ENCODE data around the gene PLEKHA7.

PLEKHA7 gene

DNA sequence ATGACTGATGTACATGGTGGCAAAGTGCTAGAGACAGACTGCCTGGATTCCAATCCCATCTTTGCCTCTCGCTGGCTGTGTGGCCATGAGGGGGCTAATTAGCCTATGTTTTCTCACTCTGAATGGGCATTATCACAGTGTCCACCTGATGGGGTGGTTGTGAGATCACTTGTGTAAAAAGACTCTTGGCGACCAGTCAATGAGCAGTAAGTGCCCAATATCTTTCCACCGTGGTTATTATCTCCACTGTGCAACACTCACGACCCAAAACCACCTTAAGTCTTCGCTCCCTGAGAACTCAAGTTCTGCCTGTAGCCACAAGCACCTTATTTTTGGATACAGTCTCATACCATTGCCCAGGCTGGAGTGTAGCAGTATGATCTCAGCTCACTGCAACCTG, 52.1 kb downstream of the PLEKHA7 start:
- Histone ChIP-seq H3K27ac (ENCODE audit: low read length) (no peak overlapping the region), H3K9me3 (ENCODE audit: control insufficient read depth in 2 of 2, low read length in 2 of 2) (no peaks in the 10 kb centered on the region)

GRCh38 chr11:16960250-16960649, 54.0 kb downstream of the PLEKHA7 start:
- H3K36me3 ChIP-seq (ENCODE audit: control insufficient read depth in 2 of 2, insufficient read depth in 2 of 2, low read length in 2 of 2) = no peaks in the 10 kb centered on the region
- no peaks in the 10 kb centered on the region for H3K9me3 ChIP-seq (ENCODE audit: control insufficient read depth in 2 of 2, low read length in 2 of 2)
- H3K27ac ChIP-seq (ENCODE audit: low read length) = no peak overlapping the region
- H3K4me3 ChIP-seq (ENCODE audit: low read length in 2 of 2) = no peak overlapping the region
- no peak overlapping the region for H3K9ac ChIP-seq (ENCODE audit: low read length in 2 of 2)
- no peaks in the 10 kb centered on the region for H3K4me1 ChIP-seq (ENCODE audit: control insufficient read depth, insufficient read depth, low read length)
- no peaks in the 10 kb centered on the region for H3K27me3 ChIP-seq (ENCODE audit: control insufficient read depth in 1 of 2, insufficient read depth in 2 of 2, low read length in 2 of 2)

More for the DNA sequence above, 52.1 kb downstream of the PLEKHA7 start:
- no peaks in the 10 kb centered on the region for H3K4me1 ChIP-seq (ENCODE audit: control insufficient read depth, insufficient read depth, low read length)
- no peak overlapping the region for H3K9ac ChIP-seq (ENCODE audit: low read length in 2 of 2)
- no peaks in the 10 kb centered on the region for H3K36me3 ChIP-seq (ENCODE audit: control insufficient read depth in 2 of 2, insufficient read depth in 2 of 2, low read length in 2 of 2)
- no peak overlapping the region for H3K4me3 ChIP-seq (ENCODE audit: low read length in 2 of 2)
- no peaks in the 10 kb centered on the region for H3K27me3 ChIP-seq (ENCODE audit: control insufficient read depth in 1 of 2, insufficient read depth in 2 of 2, low read length in 2 of 2)

DNA sequence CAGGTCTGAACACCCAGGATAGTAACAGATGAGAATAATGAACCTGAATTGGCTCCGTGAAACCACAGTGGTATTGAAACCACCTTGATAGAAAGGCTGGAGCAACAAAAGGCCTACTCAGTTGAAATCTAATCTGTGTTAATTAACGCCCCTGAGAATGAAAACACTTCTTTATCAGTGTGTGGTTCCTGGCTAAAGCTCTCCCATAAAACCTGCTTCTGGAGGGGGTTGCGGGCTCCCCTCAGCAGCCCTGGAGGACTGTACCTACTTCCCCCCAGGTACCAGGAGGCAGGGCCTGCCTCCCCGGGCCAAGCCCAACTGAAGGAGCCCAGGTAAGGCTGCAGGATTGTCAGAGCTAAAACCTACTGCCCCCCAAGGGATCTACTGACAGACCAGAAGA, 54.6 kb downstream of the PLEKHA7 start:
- Histone ChIP-seq H3K36me3 (ENCODE audit: control insufficient read depth in 2 of 2, insufficient read depth in 2 of 2, low read length in 2 of 2) (no peaks in the 10 kb centered on the region), H3K27me3 (ENCODE audit: control insufficient read depth in 1 of 2, insufficient read depth in 2 of 2, low read length in 2 of 2) (no peaks in the 10 kb centered on the region), H3K27ac (ENCODE audit: low read length) (no peak overlapping the region), H3K9ac (ENCODE audit: low read length in 2 of 2) (no peak overlapping the region), H3K4me1 (ENCODE audit: control insufficient read depth, insufficient read depth, low read length) (no peaks in the 10 kb centered on the region), H3K9me3 (ENCODE audit: control insufficient read depth in 2 of 2, low read length in 2 of 2) (no peaks in the 10 kb centered on the region), H3K4me3 (ENCODE audit: low read length in 2 of 2) (no peak overlapping the region)

- H3K9me3 ChIP-seq (ENCODE audit: control insufficient read depth in 2 of 2, low read length in 2 of 2) = no peaks in the 10 kb centered on the region
- no peak overlapping the region for H3K4me3 ChIP-seq (ENCODE audit: low read length in 2 of 2)
- no peaks in the 10 kb centered on the region for H3K4me1 ChIP-seq (ENCODE audit: control insufficient read depth, insufficient read depth, low read length)
- H3K27me3 ChIP-seq (ENCODE audit: control insufficient read depth in 1 of 2, insufficient read depth in 2 of 2, low read length in 2 of 2) = no peaks in the 10 kb centered on the region
- H3K27ac ChIP-seq (ENCODE audit: low read length) = no peak overlapping the region
- no peak overlapping the region for H3K9ac ChIP-seq (ENCODE audit: low read length in 2 of 2)
- H3K36me3 ChIP-seq (ENCODE audit: control insufficient read depth in 2 of 2, insufficient read depth in 2 of 2, low read length in 2 of 2) = no peaks in the 10 kb centered on the region
Measured at GRCh38 chr11:16958833-16959232, 55.4 kb downstream of the PLEKHA7 start.

- Histone ChIP-seq H3K9me3 (ENCODE audit: control insufficient read depth in 2 of 2, low read length in 2 of 2) (no peaks in the 10 kb centered on the region), H3K9ac (ENCODE audit: low read length in 2 of 2) (no peak overlapping the region), H3K27me3 (ENCODE audit: control insufficient read depth in 1 of 2, insufficient read depth in 2 of 2, low read length in 2 of 2) (no peaks in the 10 kb centered on the region), H3K27ac (ENCODE audit: low read length) (no peak overlapping the region), H3K4me3 (ENCODE audit: low read length in 2 of 2) (no peak overlapping the region), H3K4me1 (ENCODE audit: control insufficient read depth, insufficient read depth, low read length) (no peaks in the 10 kb centered on the region), H3K36me3 (ENCODE audit: control insufficient read depth in 2 of 2, insufficient read depth in 2 of 2, low read length in 2 of 2) (no peaks in the 10 kb centered on the region)
Measured at GRCh38 chr11:16956538-16957153, 57.6 kb downstream of the PLEKHA7 start.

GRCh38 chr11:16953663-16954062, 60.6 kb downstream of the PLEKHA7 start:
- Histone ChIP-seq H3K27me3 (ENCODE audit: control insufficient read depth in 1 of 2, insufficient read depth in 2 of 2, low read length in 2 of 2) (no peaks in the 10 kb centered on the region), H3K9me3 (ENCODE audit: control insufficient read depth in 2 of 2, low read length in 2 of 2) (no peaks in the 10 kb centered on the region), H3K9ac (ENCODE audit: low read length in 2 of 2) (no peak overlapping the region), H3K36me3 (ENCODE audit: control insufficient read depth in 2 of 2, insufficient read depth in 2 of 2, low read length in 2 of 2) (no peaks in the 10 kb centered on the region), H3K4me3 (ENCODE audit: low read length in 2 of 2) (no peak overlapping the region), H3K4me1 (ENCODE audit: control insufficient read depth, insufficient read depth, low read length) (no peaks in the 10 kb centered on the region), H3K27ac (ENCODE audit: low read length) (no peak overlapping the region)

- no peak overlapping the region for H3K9ac ChIP-seq (ENCODE audit: low read length in 2 of 2)
- H3K9me3 ChIP-seq (ENCODE audit: control insufficient read depth in 2 of 2, low read length in 2 of 2) = no peaks in the 10 kb centered on the region
- H3K4me3 ChIP-seq (ENCODE audit: low read length in 2 of 2) = no peak overlapping the region
- H3K4me1 ChIP-seq (ENCODE audit: control insufficient read depth, insufficient read depth, low read length) = no peaks in the 10 kb centered on the region
- no peaks in the 10 kb centered on the region for H3K36me3 ChIP-seq (ENCODE audit: control insufficient read depth in 2 of 2, insufficient read depth in 2 of 2, low read length in 2 of 2)
- H3K27ac ChIP-seq (ENCODE audit: low read length) = no peak overlapping the region
- no peaks in the 10 kb centered on the region for H3K27me3 ChIP-seq (ENCODE audit: control insufficient read depth in 1 of 2, insufficient read depth in 2 of 2, low read length in 2 of 2)
Measured at GRCh38 chr11:16946477-16947282, 67.5 kb downstream of the PLEKHA7 start.

DNA sequence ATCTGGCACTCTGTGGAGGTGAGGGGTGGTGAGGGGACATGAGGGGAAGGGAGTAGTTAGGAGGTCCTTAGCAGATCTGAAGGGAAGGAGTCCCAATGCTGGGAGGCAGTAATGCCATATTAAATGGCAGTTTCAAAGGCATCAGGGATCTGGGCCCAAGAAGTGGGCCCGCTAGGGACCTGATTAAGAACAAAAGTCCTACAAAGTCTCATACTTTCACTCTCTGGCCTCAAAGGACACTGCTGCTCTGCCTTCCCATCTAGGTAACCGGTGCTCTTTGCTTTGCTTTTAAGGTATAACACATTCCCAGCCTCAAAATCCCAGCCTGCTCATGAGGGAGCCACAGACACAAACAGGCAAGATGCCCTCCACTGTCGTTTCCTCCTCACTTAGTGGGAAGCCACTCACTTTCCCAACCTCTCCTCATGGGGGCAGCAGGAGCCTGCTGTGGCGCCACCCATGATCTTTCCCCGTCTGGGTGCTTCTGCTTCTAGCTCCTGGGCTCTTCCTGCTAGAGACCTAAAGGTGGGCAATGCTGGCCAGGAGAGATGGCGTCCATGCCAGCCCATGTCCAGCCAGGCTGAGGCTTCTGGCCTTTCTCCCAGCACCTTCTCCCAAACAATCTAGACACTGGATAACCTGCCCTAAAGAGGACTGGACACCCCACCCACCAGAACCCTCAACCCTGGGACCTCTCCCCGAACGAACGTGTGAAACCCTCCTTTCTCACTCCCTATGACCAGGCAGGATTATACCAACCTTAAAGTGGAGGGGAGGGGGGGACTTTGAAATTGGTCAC, 68.3 kb downstream of the PLEKHA7 start:
- Histone ChIP-seq H3K36me3 (ENCODE audit: control insufficient read depth in 2 of 2, insufficient read depth in 2 of 2, low read length in 2 of 2) (no peaks in the 10 kb centered on the region), H3K9ac (ENCODE audit: low read length in 2 of 2) (no peak overlapping the region), H3K4me1 (ENCODE audit: control insufficient read depth, insufficient read depth, low read length) (no peaks in the 10 kb centered on the region), H3K27me3 (ENCODE audit: control insufficient read depth in 1 of 2, insufficient read depth in 2 of 2, low read length in 2 of 2) (no peaks in the 10 kb centered on the region), H3K27ac (ENCODE audit: low read length) (no peak overlapping the region), H3K9me3 (ENCODE audit: control insufficient read depth in 2 of 2, low read length in 2 of 2) (no peaks in the 10 kb centered on the region), H3K4me3 (ENCODE audit: low read length in 2 of 2) (no peak overlapping the region)

DNA sequence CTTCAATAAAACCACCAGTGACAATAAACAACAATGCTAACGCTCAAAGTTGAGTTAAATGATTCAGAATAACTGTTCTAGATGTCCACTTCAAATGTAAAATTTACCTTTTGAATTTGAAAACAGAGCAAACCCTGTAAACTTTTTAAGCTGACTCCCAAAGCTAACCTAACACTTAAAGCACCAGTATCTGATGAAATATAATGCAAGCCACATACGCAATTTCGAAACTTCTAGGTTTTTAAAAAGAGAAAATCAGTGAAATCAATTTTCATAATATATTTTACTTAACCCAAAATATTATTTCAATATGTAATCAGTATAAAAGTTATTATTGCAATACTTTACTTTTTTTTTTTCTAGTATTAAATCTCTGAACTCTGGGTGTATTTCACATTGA, 71.3 kb downstream of the PLEKHA7 start:
- no peak overlapping the region for H3K9ac ChIP-seq (ENCODE audit: low read length in 2 of 2)
- H3K36me3 ChIP-seq (ENCODE audit: control insufficient read depth in 2 of 2, insufficient read depth in 2 of 2, low read length in 2 of 2) = no peaks in the 10 kb centered on the region
- H3K4me3 ChIP-seq (ENCODE audit: low read length in 2 of 2) = no peak overlapping the region
- no peaks in the 10 kb centered on the region for H3K27me3 ChIP-seq (ENCODE audit: control insufficient read depth in 1 of 2, insufficient read depth in 2 of 2, low read length in 2 of 2)
- H3K4me1 ChIP-seq (ENCODE audit: control insufficient read depth, insufficient read depth, low read length) = no peaks in the 10 kb centered on the region
- no peaks in the 10 kb centered on the region for H3K9me3 ChIP-seq (ENCODE audit: control insufficient read depth in 2 of 2, low read length in 2 of 2)
- no peak overlapping the region for H3K27ac ChIP-seq (ENCODE audit: low read length)

DNA sequence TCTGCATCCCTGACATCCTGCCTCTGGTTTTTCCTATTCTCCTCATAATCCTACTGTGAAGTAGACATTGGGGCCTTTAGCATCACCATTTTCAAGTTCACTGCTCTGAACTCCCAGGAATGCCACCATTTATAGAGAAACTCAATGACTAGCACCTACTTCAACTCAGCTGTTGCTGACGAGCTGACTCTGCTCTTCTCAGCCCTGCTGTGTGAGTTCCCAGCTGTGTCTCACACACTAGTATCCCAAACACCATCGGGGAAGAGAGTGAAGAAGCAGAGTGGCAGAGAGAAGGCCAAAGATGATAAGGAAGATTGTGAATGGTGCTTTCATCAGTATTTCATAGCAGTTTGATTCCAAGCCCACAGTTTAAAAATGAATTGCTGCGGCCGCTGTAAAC, 71.9 kb downstream of the PLEKHA7 start:
- H3K27ac ChIP-seq (ENCODE audit: low read length) = no peak overlapping the region

More for the DNA sequence above, 71.9 kb downstream of the PLEKHA7 start:
- Histone ChIP-seq H3K4me3 (ENCODE audit: low read length in 2 of 2) (no peak overlapping the region), H3K27me3 (ENCODE audit: control insufficient read depth in 1 of 2, insufficient read depth in 2 of 2, low read length in 2 of 2) (no peaks in the 10 kb centered on the region), H3K9me3 (ENCODE audit: control insufficient read depth in 2 of 2, low read length in 2 of 2) (no peaks in the 10 kb centered on the region), H3K9ac (ENCODE audit: low read length in 2 of 2) (no peak overlapping the region), H3K36me3 (ENCODE audit: control insufficient read depth in 2 of 2, insufficient read depth in 2 of 2, low read length in 2 of 2) (no peaks in the 10 kb centered on the region), H3K4me1 (ENCODE audit: control insufficient read depth, insufficient read depth, low read length) (no peaks in the 10 kb centered on the region)

All from stomach smooth muscle (tissue), 2 donors.